ENCODE measurements around the gene MT1E.
"Not testable (repeated sequence)": the region's sequence is repeated elsewhere in the genome, so short reads cannot be mapped to it uniquely, and the experiment has no call there.

The MT1E gene

GRCh38 chr16:56647641-56648431 lies 22.3 kb downstream of the MT1E start:
- no peak for DNase-seq

- no peak for DNase-seq
These were observed 23.7 kb downstream of the MT1E start for GRCh38 chr16:56649271-56649670.

- DNase-seq = no peak
These were observed 24.2 kb downstream of the MT1E start for GRCh38 chr16:56649820-56650219.

- DNase-seq = no peak
These were observed 26.0 kb downstream of the MT1E start, which contains the start of gene MT1B for GRCh38 chr16:56651586-56651985. MT1B (plus strand) TSS chr16:56651886; CDS start chr16:56651954, 68 bp downstream.

- no peak for DNase-seq
These were observed 27.0 kb downstream of the MT1E start for GRCh38 chr16:56652600-56652999.

- no peak for DNase-seq
These were observed 27.6 kb downstream of the MT1E start for GRCh38 chr16:56653218-56653617.

GRCh38 chr16:56657555-56658326 lies 32.2 kb downstream of the MT1E start, which contains the start of gene MT1F:
MT1F (plus strand) TSS chr16:56657959; CDS start chr16:56658059, 100 bp downstream.
- peak; percentile 74 to 80 for DNase-seq

- DNase-seq = no peak
These were observed 32.8 kb downstream of the MT1E start for GRCh38 chr16:56658327-56658875.

- peak; percentile 40 to 49 for DNase-seq
These were observed 37.1 kb downstream of the MT1E start for GRCh38 chr16:56662357-56663354.

- no peak for DNase-seq
These were observed 38.9 kb downstream of the MT1E start for GRCh38 chr16:56664506-56664905.

GRCh38 chr16:56665286-56666261 lies 40.0 kb downstream of the MT1E start:
- DNase-seq = not testable (repeated sequence)

GRCh38 chr16:56667581-56668571 lies 42.3 kb downstream of the MT1E start, which contains the start of gene MT1G:
MT1G (minus strand) TSS chr16:56668065; CDS start chr16:56667993, 72 bp downstream.
- DNase-seq = peak; percentile 45 to 53

- peak in 1 of 2 donors; percentile 31 for DNase-seq
These were observed 43.6 kb downstream of the MT1E start, which contains the start of gene MT1H for GRCh38 chr16:56669005-56669839. MT1H (plus strand) TSS chr16:56669814; CDS start chr16:56669885, 71 bp downstream.

GRCh38 chr16:56669840-56670619 lies 44.4 kb downstream of the MT1E start:
- DNase-seq = no peak

GRCh38 chr16:56670620-56670934 lies 45.0 kb downstream of the MT1E start:
- no peak for DNase-seq

GRCh38 chr16:56671691-56672090 lies 46.1 kb downstream of the MT1E start:
- not testable (repeated sequence) for DNase-seq

- not testable (repeated sequence) for DNase-seq
These were observed 46.6 kb downstream of the MT1E start for GRCh38 chr16:56672171-56672570.
